ENCODE measurements around the gene ADAMTS3. TPM values are rescaled to one million over a fixed set of nuclear protein-coding genes. Genes with fewer than 3 reads are reported as not detected.

The ADAMTS3 gene
- total RNA-seq, 2 donors from 2014 or later: 5.8 to 13.0 TPM

DNA sequence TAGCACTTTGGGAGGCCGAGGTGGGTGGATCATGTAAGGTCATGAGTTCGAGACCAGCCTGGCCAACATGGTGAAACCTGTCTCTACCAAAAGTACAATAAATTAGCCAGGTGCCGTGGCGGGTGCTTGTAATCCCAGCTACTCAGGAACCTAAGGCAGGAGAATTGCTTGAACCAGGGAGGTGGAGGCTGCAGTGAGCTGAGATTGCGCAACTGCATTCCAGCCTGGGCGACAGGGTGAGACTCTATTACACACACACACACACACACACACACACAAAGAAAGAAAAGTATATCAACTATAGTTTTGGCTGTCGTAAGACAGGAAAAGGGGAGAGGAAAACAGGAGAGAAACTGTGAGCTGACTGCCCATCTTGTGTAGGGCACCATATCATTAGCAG lies 171.7 kb downstream of the ADAMTS3 start:
- no peaks in the 10 kb centered on the region for H3K4me1 Mint-ChIP-seq
- H3K36me3 Mint-ChIP-seq (ENCODE audit: low read depth): no peaks in the 10 kb centered on the region
- DNase-seq: no peak
- H3K9me3 Mint-ChIP-seq: no peaks in the 10 kb centered on the region
- no peaks in the 10 kb centered on the region for H3K9me3 ChIP-seq (ENCODE audit: control insufficient read depth, low read length)
- no peaks in the 10 kb centered on the region for H3K27me3 ChIP-seq (ENCODE audit: control insufficient read depth, insufficient read depth, low read length, poor library complexity, severe bottlenecking)
- TF ChIP-seq, protein P1, sequence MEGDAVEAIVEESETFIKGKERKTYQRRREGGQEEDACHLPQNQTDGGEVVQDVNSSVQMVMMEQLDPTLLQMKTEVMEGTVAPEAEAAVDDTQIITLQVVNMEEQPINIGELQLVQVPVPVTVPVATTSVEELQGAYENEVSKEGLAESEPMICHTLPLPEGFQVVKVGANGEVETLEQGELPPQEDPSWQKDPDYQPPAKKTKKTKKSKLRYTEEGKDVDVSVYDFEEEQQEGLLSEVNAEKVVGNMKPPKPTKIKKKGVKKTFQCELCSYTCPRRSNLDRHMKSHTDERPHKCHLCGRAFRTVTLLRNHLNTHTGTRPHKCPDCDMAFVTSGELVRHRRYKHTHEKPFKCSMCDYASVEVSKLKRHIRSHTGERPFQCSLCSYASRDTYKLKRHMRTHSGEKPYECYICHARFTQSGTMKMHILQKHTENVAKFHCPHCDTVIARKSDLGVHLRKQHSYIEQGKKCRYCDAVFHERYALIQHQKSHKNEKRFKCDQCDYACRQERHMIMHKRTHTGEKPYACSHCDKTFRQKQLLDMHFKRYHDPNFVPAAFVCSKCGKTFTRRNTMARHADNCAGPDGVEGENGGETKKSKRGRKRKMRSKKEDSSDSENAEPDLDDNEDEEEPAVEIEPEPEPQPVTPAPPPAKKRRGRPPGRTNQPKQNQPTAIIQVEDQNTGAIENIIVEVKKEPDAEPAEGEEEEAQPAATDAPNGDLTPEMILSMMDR (conservative IDR thresholded peaks at IDR 0.05): no peak
- no peak overlapping the region for H3K27ac Mint-ChIP-seq
- no peaks in the 10 kb centered on the region for H3K27me3 Mint-ChIP-seq (ENCODE audit: insufficient read depth)
- H3K4me3 ChIP-seq (ENCODE audit: low read length): no peak overlapping the region
- no peak overlapping the region for H3K9ac ChIP-seq (ENCODE audit: extremely low read depth, low read length, poor library complexity, severe bottlenecking)
- H3K27ac ChIP-seq (ENCODE audit: low read depth, low read length): no peak overlapping the region
- H3K4me1 ChIP-seq (ENCODE audit: control insufficient read depth, insufficient read depth, low read length): no peaks in the 10 kb centered on the region
- no peaks in the 10 kb centered on the region for H3K36me3 ChIP-seq (ENCODE audit: control insufficient read depth, insufficient read depth, low read length)
- WGBS, 2 experiments (ENCODE audit: insufficient coverage in 1 of 2, insufficient read length in 1 of 2): 86 to 91% methylated on average over 4 to 7 of the region's 7 CpGs
- H3K4me3 Mint-ChIP-seq: no peak overlapping the region

DNA sequence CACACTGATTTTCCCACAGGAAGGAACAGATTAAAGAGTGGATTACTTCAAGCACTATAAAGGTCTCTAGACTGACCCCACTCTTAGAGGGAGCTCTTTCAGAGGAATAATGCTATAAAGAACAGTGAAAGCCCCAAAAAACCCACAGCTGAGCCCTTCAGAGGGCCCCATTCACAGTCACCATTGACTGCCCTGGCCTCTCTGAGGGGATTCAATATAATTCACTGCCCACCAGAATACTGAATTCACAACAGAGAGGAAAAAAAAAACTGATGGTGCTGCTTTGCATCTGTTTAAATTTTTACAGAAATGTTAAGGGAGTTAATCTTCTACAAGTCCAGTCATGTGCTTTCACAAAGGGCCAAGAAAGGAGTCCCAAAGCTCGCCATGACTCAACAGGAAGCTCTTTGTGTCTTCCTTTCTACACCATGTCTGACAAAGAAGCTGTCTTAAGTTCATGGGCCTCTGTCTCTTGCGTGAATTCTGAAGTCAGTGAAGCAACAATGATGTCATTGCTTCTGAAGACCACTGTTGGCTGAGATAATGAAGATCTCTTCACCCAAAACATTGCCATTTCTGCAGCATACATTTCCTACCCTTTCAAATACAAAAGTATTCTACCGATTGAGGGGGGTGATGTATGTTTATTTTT lies 174.9 kb downstream of the ADAMTS3 start:
- no peak for DNase-seq
- no peaks in the 10 kb centered on the region for H3K27me3 Mint-ChIP-seq (ENCODE audit: insufficient read depth)
- H3K4me3 ChIP-seq (ENCODE audit: low read length): no peak overlapping the region

DNA sequence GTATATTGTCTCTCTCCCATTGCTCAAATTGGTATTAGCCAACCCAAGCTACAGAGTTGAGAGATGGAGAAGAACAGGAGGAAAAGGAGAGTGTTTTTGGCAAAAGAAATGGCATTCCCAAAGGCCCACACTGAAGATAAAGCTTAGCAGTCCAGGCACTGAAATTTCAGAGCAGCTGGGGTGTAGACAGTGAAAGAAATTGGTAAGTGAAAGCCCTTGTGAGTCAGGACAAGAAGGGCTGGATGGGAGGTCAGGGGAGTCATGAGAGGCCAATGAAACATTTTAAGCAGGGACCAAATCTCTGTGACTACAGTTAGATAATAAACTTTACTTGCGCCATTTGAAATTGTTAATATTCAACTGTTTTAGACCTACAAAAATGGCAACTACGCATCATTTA lies 177.7 kb downstream of the ADAMTS3 start:
- no peaks in the 10 kb centered on the region for H3K9me3 ChIP-seq (ENCODE audit: control insufficient read depth, low read length)
- no peak overlapping the region for H3K4me3 ChIP-seq (ENCODE audit: low read length)
- Mint-ChIP-seq H3K27ac (no peak overlapping the region), H3K4me1 (peaks cover 6% of the 10 kb centered on the region), H3K27me3 (ENCODE audit: insufficient read depth) (no peaks in the 10 kb centered on the region), H3K9me3 (no peaks in the 10 kb centered on the region), H3K36me3 (ENCODE audit: low read depth) (no peaks in the 10 kb centered on the region), H3K4me3 (no peak overlapping the region)
- no peaks in the 10 kb centered on the region for H3K36me3 ChIP-seq (ENCODE audit: control insufficient read depth, insufficient read depth, low read length)
- WGBS, 2 experiments (ENCODE audit: insufficient coverage in 1 of 2, insufficient read length in 1 of 2): 93% methylated on average over 2 of the region's 2 CpGs; no CpG with 5 or more reads in 1 of the 2 experiments
- no peak for DNase-seq
- no peak overlapping the region for H3K9ac ChIP-seq (ENCODE audit: extremely low read depth, low read length, poor library complexity, severe bottlenecking)
- H3K4me1 ChIP-seq (ENCODE audit: control insufficient read depth, insufficient read depth, low read length): peaks cover 13% of the 10 kb centered on the region
- H3K27me3 ChIP-seq (ENCODE audit: control insufficient read depth, insufficient read depth, low read length, poor library complexity, severe bottlenecking): no peaks in the 10 kb centered on the region
- H3K27ac ChIP-seq (ENCODE audit: low read depth, low read length): no peak overlapping the region
- TF ChIP-seq, protein P1 (conservative IDR thresholded peaks at IDR 0.05): no peak

More for the DNA sequence above, 174.9 kb downstream of the ADAMTS3 start:
- Mint-ChIP-seq H3K4me3 (no peak overlapping the region), H3K27ac (no peak overlapping the region), H3K9me3 (no peaks in the 10 kb centered on the region), H3K4me1 (no peaks in the 10 kb centered on the region), H3K36me3 (ENCODE audit: low read depth) (no peaks in the 10 kb centered on the region)
- H3K36me3 ChIP-seq (ENCODE audit: control insufficient read depth, insufficient read depth, low read length): no peaks in the 10 kb centered on the region
- no peaks in the 10 kb centered on the region for H3K9me3 ChIP-seq (ENCODE audit: control insufficient read depth, low read length)
- H3K4me1 ChIP-seq (ENCODE audit: control insufficient read depth, insufficient read depth, low read length): no peaks in the 10 kb centered on the region
- H3K27me3 ChIP-seq (ENCODE audit: control insufficient read depth, insufficient read depth, low read length, poor library complexity, severe bottlenecking): no peaks in the 10 kb centered on the region
- 88 to 89% methylated on average over 2 of the region's 3 CpGs for WGBS, 2 experiments (ENCODE audit: insufficient coverage in 1 of 2, insufficient read length in 1 of 2)
- peak overlapping the region; percentile 34 for H3K27ac ChIP-seq (ENCODE audit: low read depth, low read length)
- no peak overlapping the region for H3K9ac ChIP-seq (ENCODE audit: extremely low read depth, low read length, poor library complexity, severe bottlenecking)
- TF ChIP-seq, protein P1 (conservative IDR thresholded peaks at IDR 0.05): no peak
